Panc1 (cell line): ENCODE data around the gene COPZ1. TPM values are rescaled to one million over a fixed set of nuclear protein-coding genes. Genes with fewer than 3 reads are reported as not detected.

Experiments used
- ATAC-seq: fragments of 200-7000 bp; cut with Tn5 transposase; 2 replicates; pipeline ENCODE4 v1.9.1; 2020; ENCODE audit warnings: mild to moderate bottlenecking, moderate library complexity
- BruUV-seq: library from RNA; stranded (reverse); fragments of 400-500 nt; replicated peaks from 2 replicates; lab custom pipeline; 2021; lab: Mats Ljungman, UMichigan
- CTCF ChIA-PET: fragments of 300-600 bp; sonication (Branson Sonifier 250); formaldehyde crosslinking; loops from one replicate; lab custom pipeline; 2022; ENCODE audit warnings: antibody characterized with exemption; lab: Charles Lee
- POLR2A ChIA-PET: fragments of 300-600 bp; sonication (Branson Sonifier 250); formaldehyde crosslinking; loops from one replicate; lab custom pipeline; 2022; ENCODE audit warnings: antibody characterized with exemption; lab: Charles Lee
- DNase-seq: peaks from one replicate; pipeline ENCODE4 v3.0.0-alpha.2; 2010; ENCODE audit warnings: low read depth, low spot score
- H3K27ac ChIP-seq: 2 replicates; pipeline ENCODE4 v1.5.1; 2011; ENCODE audit warnings: mild to moderate bottlenecking, low read length, inconsistent platforms
- H3K27me3 ChIP-seq: fragments of 200-500 bp; sonication (Bioruptor generic); 2 replicates; pipeline ENCODE4 v1.6.0; 2014; ENCODE audit warnings: low read length, inconsistent platforms; ENCODE audit not compliant: control insufficient read depth, insufficient read depth
- H3K36me3 ChIP-seq: fragments of 200-500 bp; sonication (Bioruptor generic); 2 replicates; pipeline ENCODE4 v1.5.1; 2014; ENCODE audit warnings: inconsistent platforms, mild to moderate bottlenecking, low read length, moderate library complexity; ENCODE audit not compliant: control insufficient read depth, insufficient read depth
- H3K4me1 ChIP-seq: 2 replicates; pipeline ENCODE4 v1.5.1; 2011; ENCODE audit warnings: inconsistent platforms, mild to moderate bottlenecking, low read length, moderate library complexity; ENCODE audit not compliant: control insufficient read depth, insufficient read depth
- H3K4me3 ChIP-seq, 2 experiments: 2 replicates each; pipeline ENCODE4 v1.5.1; 2011 to 2012; ENCODE audit warnings: low read depth in 2 of 2, low read length in 2 of 2, mild to moderate bottlenecking in 2 of 2, inconsistent platforms in 1 of 2, moderate library complexity in 1 of 2
- H3K9me3 ChIP-seq: fragments of 200-500 bp; sonication (Bioruptor generic); 2 replicates; pipeline ENCODE4 v1.5.1; 2014; ENCODE audit warnings: low read depth, mild to moderate bottlenecking, inconsistent platforms, low read length, moderate library complexity; ENCODE audit not compliant: control insufficient read depth, insufficient read depth
- POLR2AphosphoS5 ChIP-seq: IDR thresholded peaks from 2 replicates; pipeline ENCODE4 v1.6.1; 2012; ENCODE audit warnings: mild to moderate bottlenecking, low read depth, low read length, moderate library complexity
- SIN3A ChIP-seq: IDR thresholded peaks from 2 replicates; pipeline ENCODE4 v1.6.1; 2012; ENCODE audit warnings: low read depth, mild to moderate bottlenecking, low read length, moderate library complexity, borderline replicate concordance; ENCODE audit not compliant: insufficient read depth
- TCF7L2 ChIP-seq: IDR thresholded peaks from 2 replicates; pipeline ENCODE4 v1.6.1; 2011; ENCODE audit warnings: mild to moderate bottlenecking, low read depth, low read length, inconsistent platforms
- in situ Hi-C: cut with HindIII; loops from 2 replicates; pipeline ENCODE4 v1.10.0; 2016; ENCODE audit warnings: low sequenced_read_pairs, low pct_unique_long_range_greater_than_20kb
- intact Hi-C: fragments of 100-400 bp; cut with micrococcal nuclease; formaldehyde crosslinking; loops from one replicate; pipeline ENCODE4 v1.10.0; 2022; ENCODE audit not compliant: unreplicated experiment
- total RNA-seq: library from RNA; stranded (reverse); gene quantifications from one replicate; pipeline ENCODE4 v1.2.1, GENCODE V29; 2021; ENCODE audit not compliant: unreplicated experiment
- TF ChIP-seq, protein P1 (sequence below), 2 experiments: IDR thresholded peaks; 2 replicates each; pipeline ENCODE4 v1.6.1; 2011 to 2012; ENCODE audit warnings: low read depth in 2 of 2, control low read depth in 1 of 2, low read length in 1 of 2, mild to moderate bottlenecking in 1 of 2, moderate library complexity in 1 of 2; ENCODE audit not compliant: insufficient read depth in 1 of 2
- TF ChIP-seq, protein P2 (sequence below): fragments of 450-650 bp; IDR thresholded peaks from 2 replicates; pipeline ENCODE4 v1.5.1; 2017; ENCODE audit warnings: mild to moderate bottlenecking

The COPZ1 gene
- total RNA-seq, 1 experiment from 2014 or later = 175 TPM

DNA sequence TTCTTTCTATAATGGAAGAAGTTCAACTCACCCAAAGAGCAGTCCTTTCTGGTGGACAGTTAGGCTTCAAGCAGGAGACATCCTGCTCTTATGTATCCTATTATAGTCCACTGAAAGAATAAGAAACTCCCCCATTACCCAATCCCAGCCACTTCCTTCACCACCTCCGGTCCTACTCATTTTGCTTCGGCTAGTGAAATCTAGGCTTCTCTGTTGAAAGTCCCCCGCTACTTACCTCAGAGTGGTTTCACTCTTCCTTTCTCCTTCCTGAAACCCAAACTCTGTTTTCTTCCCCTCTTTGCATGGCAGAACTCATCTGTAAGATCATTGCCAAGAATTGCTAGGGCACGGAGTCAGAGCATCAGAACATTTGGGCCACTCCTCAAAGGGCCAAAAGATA, 39.5 kb downstream of the COPZ1 start, which contains the start of gene GPR84:
Gene GPR84, minus strand, starts transcription at position 74 of the 400 bp plus-strand sequence. CDS start 635 bp downstream, outside the sequence.
- POLR2A ChIA-PET = no interaction called here

DNA sequence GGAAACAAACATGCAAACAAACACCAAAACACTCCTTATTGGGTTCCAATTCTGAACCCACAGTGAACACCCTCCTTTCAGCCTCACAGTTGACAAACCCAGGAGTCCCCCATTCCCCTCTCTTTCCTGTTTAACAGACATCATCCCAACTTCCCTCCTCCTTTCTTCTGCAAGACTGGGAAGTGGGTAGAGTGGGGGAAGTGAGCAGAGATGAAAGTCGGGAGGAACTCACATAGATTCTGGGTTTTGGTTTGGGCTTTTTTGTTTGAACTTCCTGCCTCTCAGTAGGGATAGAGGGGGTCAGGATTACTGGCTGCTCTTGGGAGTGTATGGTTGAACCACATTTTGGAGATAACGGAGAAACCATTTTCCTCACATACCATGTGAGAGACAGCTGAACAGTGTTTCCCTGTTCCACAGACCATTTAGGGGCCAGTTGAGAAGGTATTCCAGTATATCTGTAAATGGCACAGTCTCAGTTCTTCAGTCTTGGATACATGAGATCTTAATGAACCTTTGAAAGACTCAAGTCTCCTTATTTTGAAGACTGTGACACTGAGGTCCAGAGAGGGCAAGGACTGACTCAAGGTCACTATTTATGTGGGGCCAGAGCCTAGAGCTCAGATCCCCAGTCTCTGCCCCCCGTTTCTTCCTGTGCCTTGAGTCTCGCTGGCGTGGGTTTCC, 43.2 kb downstream of the COPZ1 start:
- H3K4me1 ChIP-seq = no peaks in the 10 kb centered on the region; the same call in 1 of the 2 replicates
- peak overlapping the region; percentile 42 to 75; a peak in 3 of 4 replicates for H3K4me3 ChIP-seq
- DNase-seq = no peak
- ChIA-PET POLR2A (no interaction called here), CTCF (interaction anchor here (0.6 to 1.4 kb wide), 5 partner anchors 11 to 415 kb away, joined by 4 to 12 read pairs (median 6); no protein-coding TSS in a partner anchor)
- H3K27me3 ChIP-seq = no peaks in the 10 kb centered on the region
- peak; percentile 1; the same call in 1 of the 2 replicates for ATAC-seq
- H3K36me3 ChIP-seq = no peaks in the 10 kb centered on the region
- intact Hi-C loops (no loop called here), in situ Hi-C loops (no loop called here)
- no peak for TF ChIP-seq POLR2AphosphoS5
- TF ChIP-seq SIN3A = no peak
- TF ChIP-seq, protein P1, sequence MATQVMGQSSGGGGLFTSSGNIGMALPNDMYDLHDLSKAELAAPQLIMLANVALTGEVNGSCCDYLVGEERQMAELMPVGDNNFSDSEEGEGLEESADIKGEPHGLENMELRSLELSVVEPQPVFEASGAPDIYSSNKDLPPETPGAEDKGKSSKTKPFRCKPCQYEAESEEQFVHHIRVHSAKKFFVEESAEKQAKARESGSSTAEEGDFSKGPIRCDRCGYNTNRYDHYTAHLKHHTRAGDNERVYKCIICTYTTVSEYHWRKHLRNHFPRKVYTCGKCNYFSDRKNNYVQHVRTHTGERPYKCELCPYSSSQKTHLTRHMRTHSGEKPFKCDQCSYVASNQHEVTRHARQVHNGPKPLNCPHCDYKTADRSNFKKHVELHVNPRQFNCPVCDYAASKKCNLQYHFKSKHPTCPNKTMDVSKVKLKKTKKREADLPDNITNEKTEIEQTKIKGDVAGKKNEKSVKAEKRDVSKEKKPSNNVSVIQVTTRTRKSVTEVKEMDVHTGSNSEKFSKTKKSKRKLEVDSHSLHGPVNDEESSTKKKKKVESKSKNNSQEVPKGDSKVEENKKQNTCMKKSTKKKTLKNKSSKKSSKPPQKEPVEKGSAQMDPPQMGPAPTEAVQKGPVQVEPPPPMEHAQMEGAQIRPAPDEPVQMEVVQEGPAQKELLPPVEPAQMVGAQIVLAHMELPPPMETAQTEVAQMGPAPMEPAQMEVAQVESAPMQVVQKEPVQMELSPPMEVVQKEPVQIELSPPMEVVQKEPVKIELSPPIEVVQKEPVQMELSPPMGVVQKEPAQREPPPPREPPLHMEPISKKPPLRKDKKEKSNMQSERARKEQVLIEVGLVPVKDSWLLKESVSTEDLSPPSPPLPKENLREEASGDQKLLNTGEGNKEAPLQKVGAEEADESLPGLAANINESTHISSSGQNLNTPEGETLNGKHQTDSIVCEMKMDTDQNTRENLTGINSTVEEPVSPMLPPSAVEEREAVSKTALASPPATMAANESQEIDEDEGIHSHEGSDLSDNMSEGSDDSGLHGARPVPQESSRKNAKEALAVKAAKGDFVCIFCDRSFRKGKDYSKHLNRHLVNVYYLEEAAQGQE (IDR thresholded peaks at IDR 0.05; ENCODE audit: insufficient read depth in 1 of 2, low read depth in 2 of 2, low read length in 1 of 2) = no peak
- no peak for TF ChIP-seq TCF7L2
- TF ChIP-seq, protein P2, sequence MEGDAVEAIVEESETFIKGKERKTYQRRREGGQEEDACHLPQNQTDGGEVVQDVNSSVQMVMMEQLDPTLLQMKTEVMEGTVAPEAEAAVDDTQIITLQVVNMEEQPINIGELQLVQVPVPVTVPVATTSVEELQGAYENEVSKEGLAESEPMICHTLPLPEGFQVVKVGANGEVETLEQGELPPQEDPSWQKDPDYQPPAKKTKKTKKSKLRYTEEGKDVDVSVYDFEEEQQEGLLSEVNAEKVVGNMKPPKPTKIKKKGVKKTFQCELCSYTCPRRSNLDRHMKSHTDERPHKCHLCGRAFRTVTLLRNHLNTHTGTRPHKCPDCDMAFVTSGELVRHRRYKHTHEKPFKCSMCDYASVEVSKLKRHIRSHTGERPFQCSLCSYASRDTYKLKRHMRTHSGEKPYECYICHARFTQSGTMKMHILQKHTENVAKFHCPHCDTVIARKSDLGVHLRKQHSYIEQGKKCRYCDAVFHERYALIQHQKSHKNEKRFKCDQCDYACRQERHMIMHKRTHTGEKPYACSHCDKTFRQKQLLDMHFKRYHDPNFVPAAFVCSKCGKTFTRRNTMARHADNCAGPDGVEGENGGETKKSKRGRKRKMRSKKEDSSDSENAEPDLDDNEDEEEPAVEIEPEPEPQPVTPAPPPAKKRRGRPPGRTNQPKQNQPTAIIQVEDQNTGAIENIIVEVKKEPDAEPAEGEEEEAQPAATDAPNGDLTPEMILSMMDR = no peak
- BruUV-seq = no TSS peak
- H3K9me3 ChIP-seq = no peaks in the 10 kb centered on the region
- H3K27ac ChIP-seq = peak overlapping the region; percentile 72; the same call in 1 of the 2 replicates

More for the DNA sequence above, 39.5 kb downstream of the COPZ1 start, which contains the start of gene GPR84:
- Histone ChIP-seq H3K9me3 (no peaks in the 10 kb centered on the region), H3K36me3 (no peaks in the 10 kb centered on the region), H3K27ac (no peak within 1 kb of the TSS), H3K4me1 (peaks cover 14% of the 10 kb centered on the region), H3K4me3 (no peak within 1 kb of the TSS), H3K27me3 (no peaks in the 10 kb centered on the region)
- no TSS peak for BruUV-seq
- in situ Hi-C loops (no loop called here), intact Hi-C loops (loop anchor here (5.0 kb wide), 1 partner anchor 77 kb away; no protein-coding TSS in a partner anchor)
- DNase-seq (no peak), ATAC-seq (no peak)
- CTCF ChIA-PET = no interaction called here
- TF ChIP-seq SIN3A (no peak), TCF7L2 (no peak), POLR2AphosphoS5 (no peak)
- TF ChIP-seq, protein P2 = no peak
- TF ChIP-seq, protein P1 (IDR thresholded peaks at IDR 0.05; ENCODE audit: insufficient read depth in 1 of 2, low read depth in 2 of 2, low read length in 1 of 2) = no peak
